Lung microvascular endothelial cell (primary cell): ENCODE data around the gene ARID4B. TPM values are rescaled to one million over a fixed set of nuclear protein-coding genes. Genes with fewer than 3 reads are reported as not detected.

ENCODE experiments used
- DNase-seq, 2 donors: peaks; one replicate each; pipeline versions ENCODE4 v3.0.0 to v3.0.0-alpha.2; 2010; ENCODE audit warnings: low read depth in 2 of 2
- total RNA-seq: library from RNA; depleted of rRNA; stranded (reverse); fragments of >200 nt; gene quantifications from 2 replicates; pipeline ENCODE4 v1.2.1, GENCODE V29; 2014

The ARID4B gene
- total RNA-seq, 1 donor from 2014 or later, result 43.8 TPM

DNA sequence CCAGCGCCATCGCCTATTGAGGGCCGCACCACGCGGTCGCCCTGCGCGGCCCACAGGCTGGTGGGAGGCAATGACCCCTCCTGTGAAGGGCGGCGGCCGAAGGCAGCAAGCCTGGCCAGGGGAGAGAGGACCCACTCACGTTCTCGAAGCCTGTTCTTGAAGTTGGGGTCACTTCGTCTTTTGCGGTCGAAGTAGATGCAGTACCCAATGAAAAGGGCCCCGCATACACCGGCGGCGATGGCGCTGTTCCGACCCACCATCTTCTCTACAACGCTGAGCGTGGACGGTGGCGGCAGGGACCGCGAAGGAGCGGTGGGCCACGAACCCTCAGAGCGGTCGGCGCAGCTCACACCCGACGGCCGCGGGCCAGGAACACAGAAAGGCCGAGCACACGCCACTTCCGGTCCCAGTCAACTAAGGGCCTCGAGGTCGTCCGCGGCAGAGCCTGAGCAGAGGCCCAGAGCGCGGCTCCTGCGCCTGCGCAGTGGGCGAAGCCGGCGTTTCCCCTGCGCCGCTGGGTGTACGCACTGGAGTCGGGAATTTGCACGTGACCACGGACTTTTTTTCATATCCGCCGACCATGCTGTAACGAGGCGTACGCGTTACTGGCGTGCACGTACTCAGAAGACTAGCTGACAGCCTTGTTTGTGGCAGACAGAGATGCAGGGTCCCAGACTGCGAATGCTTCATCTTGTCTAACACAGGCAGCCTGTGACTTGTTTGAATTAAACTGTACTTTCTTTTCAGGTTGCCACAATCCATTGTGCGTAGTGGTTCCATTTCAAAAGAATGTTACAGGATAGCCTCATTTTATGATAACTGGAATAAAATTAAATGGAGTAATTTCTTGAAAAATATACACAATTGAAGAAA, 199.3 kb downstream of the ARID4B start, which contains the start of gene TOMM20:
TSS of gene TOMM20 (minus strand) at position 382 of the 873 bp plus-strand sequence. CDS start at position 260, 122 bp downstream.
- DNase-seq, result peak; percentile 98 to 99

DNA sequence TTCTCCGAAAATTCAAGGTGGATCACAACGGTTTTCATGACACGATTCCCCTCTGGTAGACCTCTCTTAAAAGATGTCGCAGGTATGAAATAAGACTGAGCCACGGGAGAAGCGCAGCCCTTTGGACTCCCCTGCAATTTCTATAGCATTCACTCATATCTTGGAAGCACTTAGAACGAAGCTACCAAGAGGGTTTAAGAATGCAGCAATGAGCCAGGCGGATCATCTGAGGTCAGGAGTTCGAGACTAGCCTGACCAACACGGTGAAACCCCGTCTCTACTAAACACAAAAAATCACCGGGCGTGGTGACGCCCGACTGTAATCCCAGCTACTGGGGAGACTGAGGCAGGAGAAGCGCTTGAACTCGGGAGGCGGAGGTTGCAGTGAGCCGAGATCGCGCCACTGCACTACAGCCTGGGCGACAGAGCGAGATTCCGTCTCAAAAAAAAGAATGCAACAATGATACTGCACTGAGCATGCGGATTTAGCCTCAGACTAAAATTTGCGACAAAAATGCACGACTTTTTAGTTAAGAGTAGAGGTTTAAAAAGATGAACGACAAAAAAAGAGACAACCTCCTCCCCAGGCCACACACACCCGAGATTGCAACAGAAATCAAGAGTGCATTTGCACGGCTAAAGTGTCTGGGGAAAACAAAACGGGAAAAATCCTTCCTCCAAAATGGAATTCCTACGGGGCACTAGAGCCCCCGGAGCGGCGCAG, 200.1 kb downstream of the ARID4B start:
- DNase-seq, result peak in 1 of 2 donors; percentile 16

DNA sequence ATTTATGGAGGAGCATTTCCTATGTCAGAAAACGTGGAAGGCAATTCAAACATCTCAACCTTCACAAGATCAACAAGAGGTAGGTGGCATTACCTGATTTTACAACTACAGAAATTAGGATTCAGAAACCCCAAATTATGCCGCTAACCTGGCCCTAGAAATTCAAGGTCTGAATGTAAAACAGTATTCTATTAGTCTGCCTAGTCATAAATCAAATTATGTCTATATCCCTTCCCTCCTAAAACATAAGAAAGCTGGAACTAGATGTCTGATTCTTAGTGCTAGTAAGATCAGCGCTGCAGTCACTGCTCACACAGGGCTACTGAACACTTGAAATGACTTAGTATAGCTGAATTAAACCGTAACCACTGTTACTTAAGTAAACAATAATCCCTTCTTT, 200.8 kb downstream of the ARID4B start:
- DNase-seq, result peak in 1 of 2 donors; percentile 23

DNA sequence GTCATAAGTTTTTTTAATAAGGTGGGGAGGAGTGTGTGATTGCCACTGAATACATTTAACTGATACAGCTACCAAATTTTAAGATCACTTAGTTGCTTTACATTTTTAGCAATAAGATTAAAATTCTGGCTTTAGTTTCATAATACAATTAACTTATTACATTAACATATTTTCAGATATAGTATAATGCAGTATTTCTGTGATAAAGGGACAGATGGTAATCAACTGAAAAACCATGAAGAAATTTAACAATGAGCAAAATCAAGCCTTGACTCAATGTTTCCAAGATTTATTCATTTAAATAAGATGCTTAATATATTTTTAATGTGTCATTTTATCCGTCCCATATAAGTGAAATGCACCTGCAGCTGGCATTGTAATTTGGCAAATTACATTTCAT, 203.3 kb downstream of the ARID4B start:
- DNase-seq, result no peak

DNA sequence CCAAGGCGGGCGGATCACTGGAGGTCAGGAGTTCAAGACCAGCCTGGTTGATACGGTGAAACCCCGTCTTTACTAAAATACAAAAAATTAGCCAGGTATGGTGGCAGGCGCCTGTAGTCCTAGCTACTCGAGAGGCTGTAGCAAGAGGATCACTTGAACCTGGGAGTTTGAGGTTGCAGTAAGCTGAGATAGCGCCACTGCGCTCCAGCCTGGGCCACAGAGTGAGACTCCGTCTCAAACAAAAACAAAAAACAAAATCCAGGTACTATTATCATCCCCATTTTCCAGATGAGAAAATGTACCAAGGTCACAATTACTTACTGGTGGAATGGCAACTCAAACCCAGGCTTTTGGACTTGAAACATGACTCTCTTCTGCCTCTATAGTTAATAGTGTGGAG, 203.9 kb downstream of the ARID4B start:
- no peak for DNase-seq

DNA sequence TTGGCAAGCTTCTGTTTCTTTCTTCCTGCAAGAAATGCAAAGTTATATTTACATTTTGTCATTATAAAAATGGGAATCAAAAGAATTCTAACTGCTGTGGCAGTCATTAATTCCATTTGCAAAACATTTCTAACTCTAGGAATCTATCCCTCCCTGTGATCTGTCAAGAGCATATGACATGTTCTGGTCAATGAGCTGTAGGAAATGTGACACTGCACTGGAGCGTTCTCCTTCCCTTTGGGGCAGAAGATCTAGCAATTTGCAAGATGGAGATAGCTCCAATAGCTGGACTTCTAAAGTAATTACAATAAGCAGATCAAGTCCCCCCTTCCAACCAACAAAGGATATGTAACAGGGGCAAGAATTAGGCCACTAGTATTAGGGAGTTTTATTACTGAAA, 205.6 kb downstream of the ARID4B start:
- DNase-seq, result no peak

Other genes starting within 250 kb of the ARID4B start
- 74.4 and 78.5 TPM in 2 replicates for gene TOMM20, start 199.3 kb downstream of the ARID4B start, total RNA-seq
- 36.0 and 45.0 TPM in 2 replicates for gene RBM34, start 166.9 kb downstream of the ARID4B start, total RNA-seq
- gene GGPS1, start 391 bp upstream of the ARID4B start, total RNA-seq, result 10.9 and 14.1 TPM in 2 replicates
- 12.0 and 12.1 TPM in 2 replicates for gene TBCE, start 39.2 kb upstream of the ARID4B start, total RNA-seq
- gene B3GALNT2, start 176.3 kb upstream of the ARID4B start, total RNA-seq, result 29.2 and 34.0 TPM in 2 replicates